ENCODE measurements around the gene USP20.
"Not testable (repeated sequence)": the region's sequence is repeated elsewhere in the genome, so short reads cannot be mapped to it uniquely, and the experiment has no call there.

Gene USP20

GRCh38 chr9:129889941-129890717, 54.9 kb downstream of the USP20 start:
- DNase-seq (ENCODE audit: low spot score), result no peak

GRCh38 chr9:129890718-129891299, 55.6 kb downstream of the USP20 start:
- DNase-seq (ENCODE audit: low spot score), result not testable (repeated sequence)

- DNase-seq (ENCODE audit: low spot score), result no peak
Measured at GRCh38 chr9:129891569-129891968, 56.3 kb downstream of the USP20 start.

- no peak for DNase-seq (ENCODE audit: low spot score)
Measured at GRCh38 chr9:129894120-129894823, 59.0 kb downstream of the USP20 start.

- DNase-seq (ENCODE audit: low spot score), result no peak
Measured at GRCh38 chr9:129895376-129896268, 60.4 kb downstream of the USP20 start.

GRCh38 chr9:129897263-129897662, 62.0 kb downstream of the USP20 start:
- no peak for DNase-seq (ENCODE audit: low spot score)

GRCh38 chr9:129898185-129898584, 62.9 kb downstream of the USP20 start:
- DNase-seq (ENCODE audit: low spot score), result no peak

- no peak for DNase-seq (ENCODE audit: low spot score)
Measured at GRCh38 chr9:129899620-129900019, 64.4 kb downstream of the USP20 start.

GRCh38 chr9:129900263-129901027, 65.2 kb downstream of the USP20 start:
- no peak for DNase-seq (ENCODE audit: low spot score)

- no peak for DNase-seq (ENCODE audit: low spot score)
Measured at GRCh38 chr9:129901993-129902739, 66.9 kb downstream of the USP20 start.

- no peak for DNase-seq (ENCODE audit: low spot score)
Measured at GRCh38 chr9:129902740-129903134, 67.5 kb downstream of the USP20 start.

- no peak for DNase-seq (ENCODE audit: low spot score)
Measured at GRCh38 chr9:129904734-129905133, 69.5 kb downstream of the USP20 start.

GRCh38 chr9:129906298-129906697, 71.0 kb downstream of the USP20 start:
- DNase-seq (ENCODE audit: low spot score), result no peak

GRCh38 chr9:129907201-129907600, 71.9 kb downstream of the USP20 start:
- no peak for DNase-seq (ENCODE audit: low spot score)

GRCh38 chr9:129908906-129909305, 73.6 kb downstream of the USP20 start:
- DNase-seq (ENCODE audit: low spot score), result no peak

GRCh38 chr9:129909851-129910250, 74.6 kb downstream of the USP20 start:
- no peak for DNase-seq (ENCODE audit: low spot score)

GRCh38 chr9:129910628-129911567, 75.6 kb downstream of the USP20 start:
- no peak for DNase-seq (ENCODE audit: low spot score)

- no peak for DNase-seq (ENCODE audit: low spot score)
Measured at GRCh38 chr9:129914051-129914450, 78.8 kb downstream of the USP20 start.

GRCh38 chr9:129916707-129917106, 81.4 kb downstream of the USP20 start:
- no peak for DNase-seq (ENCODE audit: low spot score)
